SH-SY5Y (cell line): ENCODE data around the gene YIPF3.

Source experiments
- GATA2 ChIP-seq: IDR thresholded peaks from 2 replicates; pipeline ENCODE4 v1.6.1; 2011; ENCODE audit warnings: mild to moderate bottlenecking, low read depth, low read length
- GATA3 ChIP-seq: IDR thresholded peaks from 2 replicates; pipeline ENCODE4 v1.6.1; 2011; ENCODE audit warnings: low read depth, mild to moderate bottlenecking, low read length, moderate library complexity

- TF ChIP-seq GATA3 = no peak
- TF ChIP-seq GATA2 = no peak
Observed at GRCh38 chr6:43469947-43470346, 46.8 kb downstream of the YIPF3 start.
